Measurements from ENCODE around the gene PTPN11. TPM values are rescaled to one million over a fixed set of nuclear protein-coding genes. Genes with fewer than 3 reads are reported as not detected.
"Not testable (repeated sequence)": the region's sequence is repeated elsewhere in the genome, so short reads cannot be mapped to it uniquely, and the experiment has no call there.

Gene PTPN11
- total RNA-seq, 1 experiment from 2014 or later: 49.9 TPM

DNA sequence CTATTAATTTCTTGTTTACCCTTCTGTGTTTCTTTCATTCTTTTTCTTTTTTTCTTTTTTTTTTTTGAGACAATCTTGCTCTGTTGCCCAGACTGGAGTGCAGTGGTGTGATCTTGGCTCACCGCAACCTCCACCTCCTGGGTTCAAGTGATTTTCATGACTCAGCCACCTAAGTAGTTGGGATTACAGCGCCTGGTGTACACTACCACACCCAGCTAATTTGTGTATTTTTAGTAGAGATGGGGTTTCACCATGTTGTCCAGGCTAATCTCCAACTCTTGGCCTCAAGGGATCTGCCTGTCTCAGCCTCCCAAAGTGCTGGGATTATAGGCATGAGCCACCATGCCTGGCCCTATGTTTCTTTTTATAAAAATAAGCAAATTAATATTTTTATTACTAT lies 29.4 kb downstream of the PTPN11 start:
- DNase-seq (ENCODE audit: low read depth): not testable (repeated sequence)

DNA sequence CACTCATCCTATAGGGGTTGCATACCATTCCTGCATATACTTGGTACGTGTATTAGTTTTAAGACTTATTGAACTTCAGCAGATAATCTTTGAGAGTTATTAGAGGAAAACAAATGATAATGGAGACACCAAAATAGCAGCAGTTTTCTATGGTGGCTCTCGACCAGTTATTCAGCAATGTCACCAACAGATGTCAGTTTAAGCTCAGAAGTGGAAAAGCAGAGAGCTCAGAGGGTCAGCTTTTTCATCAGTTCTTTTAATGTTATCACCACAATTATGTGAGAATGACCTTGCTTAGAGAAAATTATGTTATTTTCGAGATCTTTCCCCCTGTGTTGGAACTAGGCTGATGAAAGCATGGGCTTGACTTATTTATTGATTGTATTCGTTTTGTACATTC lies 32.0 kb downstream of the PTPN11 start:
- no peak for DNase-seq (ENCODE audit: low read depth)

DNA sequence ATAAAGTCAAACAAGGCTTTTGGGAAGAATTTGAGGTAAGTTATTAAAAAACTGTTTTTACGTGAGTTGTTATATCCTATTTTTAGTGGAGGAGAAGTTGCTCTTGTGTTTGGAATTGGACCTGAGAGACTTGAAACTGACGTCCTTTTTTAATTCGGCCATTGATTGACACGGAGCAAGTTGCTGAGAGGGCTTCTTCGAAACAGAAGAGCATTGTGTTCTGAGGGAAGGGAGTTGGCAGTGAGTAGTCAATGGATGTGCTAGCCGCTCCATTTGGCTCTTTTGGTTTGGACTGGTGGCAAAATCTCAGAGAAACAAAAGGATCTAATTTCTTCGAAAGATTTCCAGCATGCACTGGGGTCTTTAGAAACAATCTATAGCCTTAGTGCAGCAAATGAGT lies 37.3 kb downstream of the PTPN11 start:
- no peak for DNase-seq (ENCODE audit: low read depth)

DNA sequence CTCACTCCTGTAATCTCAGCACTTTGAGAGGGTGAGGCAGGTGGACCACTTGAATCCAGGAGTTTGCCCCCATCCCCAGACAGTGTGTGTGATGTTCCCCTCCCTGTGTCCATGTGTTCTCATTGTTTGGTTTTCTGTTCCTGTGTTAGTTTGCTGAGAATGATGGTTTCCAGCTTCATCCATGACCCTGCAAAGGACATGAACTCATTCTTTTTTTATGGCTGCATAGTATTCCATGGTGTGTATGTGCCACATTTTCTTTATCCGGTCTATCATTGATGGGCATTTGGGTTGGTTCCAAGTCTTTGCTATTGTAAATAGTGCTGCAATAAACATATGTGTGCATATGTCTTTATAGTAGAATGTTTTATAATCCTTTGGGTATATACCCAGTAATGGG lies 38.4 kb downstream of the PTPN11 start:
- DNase-seq (ENCODE audit: low read depth): not testable (repeated sequence)

DNA sequence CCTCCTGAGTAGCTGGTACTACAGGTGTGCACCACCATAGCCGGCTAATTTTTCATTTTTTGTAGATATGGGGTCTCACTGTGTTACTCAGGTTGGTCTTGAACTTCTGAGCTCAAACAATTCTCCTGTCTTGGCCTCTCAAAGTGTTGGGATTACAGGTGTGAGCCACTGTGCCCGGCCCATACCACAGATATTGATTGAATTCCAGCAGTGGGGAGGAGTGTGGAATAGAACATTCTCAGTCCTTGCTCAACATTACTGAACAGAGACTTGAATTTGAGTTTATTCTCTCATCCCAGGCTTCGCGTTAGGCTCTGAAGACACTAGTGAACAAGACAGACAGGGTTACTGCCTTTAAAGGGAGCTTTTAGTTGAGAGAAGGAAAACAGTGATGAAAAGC lies 39.6 kb downstream of the PTPN11 start:
- DNase-seq (ENCODE audit: low read depth): no peak

DNA sequence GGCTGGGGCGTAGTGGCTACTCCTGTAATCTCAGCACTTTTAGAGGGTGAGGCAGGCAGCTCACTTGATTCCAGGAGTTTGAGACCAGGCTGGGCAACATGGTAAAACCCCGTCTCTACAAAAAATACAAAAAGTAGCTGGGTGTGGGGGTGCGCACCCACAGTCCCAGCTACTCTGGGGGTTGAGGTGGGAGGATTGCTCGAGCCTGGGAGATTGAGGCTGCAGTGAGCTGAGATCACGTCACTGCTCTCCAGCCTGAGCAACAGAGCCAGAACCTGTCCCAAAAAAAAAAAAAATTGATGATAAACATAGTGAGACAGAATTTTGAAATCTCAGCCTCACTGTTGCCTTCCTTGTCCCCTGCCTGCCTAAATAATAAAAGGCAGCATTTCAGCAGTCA lies 40.0 kb downstream of the PTPN11 start:
- DNase-seq (ENCODE audit: low read depth): no peak

DNA sequence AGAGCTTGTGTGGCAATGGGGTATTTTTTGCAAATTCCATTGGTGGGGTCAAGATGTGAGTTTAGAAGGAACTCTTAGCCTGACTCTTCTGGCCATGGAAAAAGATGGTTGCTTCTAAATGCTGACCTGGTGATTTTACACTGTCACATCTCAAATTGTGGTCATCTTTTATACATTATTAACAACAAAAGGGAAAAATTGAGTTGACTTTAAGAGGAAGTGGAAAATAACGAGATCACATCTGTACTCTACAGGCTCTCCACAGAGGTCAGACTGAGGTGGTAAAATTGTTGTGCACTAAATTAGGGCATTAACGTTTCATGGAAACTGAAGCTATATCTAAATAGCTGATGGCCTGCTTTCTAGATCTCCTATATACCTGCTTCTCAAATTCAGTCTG lies 44.7 kb downstream of the PTPN11 start:
- DNase-seq (ENCODE audit: low read depth): no peak

DNA sequence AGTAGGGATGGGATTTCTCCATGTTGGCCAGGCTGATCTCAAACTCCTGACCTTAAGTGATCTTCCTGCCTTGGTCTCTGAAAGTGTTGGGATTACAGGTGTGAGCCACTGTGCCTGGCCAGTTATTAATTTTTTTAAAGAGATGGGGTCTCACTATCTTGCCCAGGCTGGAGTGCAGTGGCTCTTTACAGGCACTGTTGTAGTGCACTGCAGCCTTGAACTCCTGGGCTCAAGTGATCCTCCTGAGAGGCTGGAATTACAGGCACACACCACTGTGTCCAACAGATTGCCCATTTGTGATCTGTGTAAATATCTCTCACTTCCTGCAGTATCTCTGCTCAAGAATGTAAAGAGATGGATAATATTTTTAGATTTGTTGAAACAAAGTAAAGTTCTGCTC lies 45.9 kb downstream of the PTPN11 start:
- DNase-seq (ENCODE audit: low read depth): no peak

DNA sequence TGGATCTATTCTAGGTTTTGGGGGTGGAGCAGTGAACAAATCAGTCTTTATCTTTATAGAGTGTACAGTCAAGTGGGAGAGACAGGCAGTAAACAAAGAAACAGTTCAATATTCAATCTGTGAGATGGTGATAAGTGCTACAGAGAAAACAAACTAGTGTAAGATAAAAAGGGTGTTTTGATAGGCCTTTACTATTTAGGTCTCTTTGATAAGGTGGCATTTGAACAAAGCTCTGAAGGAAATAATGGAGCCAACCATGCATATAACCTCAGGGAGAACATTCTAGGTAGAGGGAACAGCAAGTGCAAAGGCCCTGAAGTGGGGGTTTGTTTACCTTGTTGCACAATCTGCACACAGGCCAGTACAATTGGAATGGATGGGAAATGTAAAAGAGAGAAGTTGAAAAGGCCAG lies 47.3 kb downstream of the PTPN11 start:
- DNase-seq (ENCODE audit: low read depth): no peak

DNA sequence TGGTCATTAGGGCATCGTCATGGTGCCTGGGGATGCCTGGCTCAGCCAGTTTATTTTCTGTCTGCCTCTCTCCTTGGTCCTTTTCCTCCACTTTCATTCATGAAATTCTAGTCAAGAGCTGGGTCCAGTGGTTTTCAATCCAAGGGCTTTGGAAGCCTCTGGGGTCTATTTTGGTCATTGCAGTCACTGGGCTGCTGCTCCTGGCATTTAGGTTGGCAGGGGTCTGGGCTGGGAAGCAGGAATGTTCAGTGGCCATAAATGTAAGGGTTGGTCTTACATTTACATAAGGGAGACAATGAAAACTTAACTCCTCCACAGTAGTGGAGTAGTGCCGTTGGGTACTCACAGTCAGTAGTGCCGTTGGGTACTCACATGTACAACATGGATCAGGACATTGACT lies 48.1 kb downstream of the PTPN11 start:
- no peak for DNase-seq (ENCODE audit: low read depth)

DNA sequence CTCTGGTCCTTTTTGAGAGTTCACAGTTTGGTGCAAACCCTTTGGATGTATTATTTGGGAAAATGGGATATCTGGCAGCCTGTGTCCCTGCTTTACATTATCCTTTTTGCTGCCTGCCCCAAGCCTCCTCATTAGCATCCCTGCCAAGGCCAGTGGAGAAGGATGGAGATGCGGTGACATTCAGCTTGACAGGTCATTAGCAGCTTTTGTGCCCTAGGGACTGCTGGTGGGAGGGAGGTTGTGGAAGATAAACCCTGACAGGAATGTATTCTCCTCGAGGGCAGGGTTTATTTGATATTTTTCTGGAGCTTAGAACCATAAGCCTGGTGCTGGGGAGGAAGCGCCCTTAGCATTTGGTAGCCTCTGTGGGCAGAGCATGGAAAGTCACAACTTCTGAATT lies 49.3 kb downstream of the PTPN11 start:
- no peak for DNase-seq (ENCODE audit: low read depth)

DNA sequence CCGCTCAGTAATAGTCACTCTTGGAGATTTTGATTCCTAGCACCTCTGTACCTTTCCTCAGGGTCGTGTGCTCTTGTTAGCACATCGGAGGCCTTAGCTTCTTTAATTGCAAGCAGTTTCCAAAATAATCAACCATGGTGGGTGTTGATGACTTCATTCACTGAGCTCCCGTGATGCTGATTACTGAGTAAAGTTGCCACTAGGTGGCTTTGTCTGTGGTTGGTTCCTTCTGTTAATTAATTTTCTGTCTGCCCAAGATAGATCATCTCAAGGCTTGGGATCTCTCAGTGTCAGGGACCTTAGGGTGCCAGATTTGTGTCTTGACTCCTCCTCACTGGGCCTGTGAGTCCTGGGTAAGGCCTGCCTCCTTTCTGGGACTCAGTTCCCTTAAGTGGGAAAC lies 54.3 kb downstream of the PTPN11 start:
- no peak for DNase-seq (ENCODE audit: low read depth)

DNA sequence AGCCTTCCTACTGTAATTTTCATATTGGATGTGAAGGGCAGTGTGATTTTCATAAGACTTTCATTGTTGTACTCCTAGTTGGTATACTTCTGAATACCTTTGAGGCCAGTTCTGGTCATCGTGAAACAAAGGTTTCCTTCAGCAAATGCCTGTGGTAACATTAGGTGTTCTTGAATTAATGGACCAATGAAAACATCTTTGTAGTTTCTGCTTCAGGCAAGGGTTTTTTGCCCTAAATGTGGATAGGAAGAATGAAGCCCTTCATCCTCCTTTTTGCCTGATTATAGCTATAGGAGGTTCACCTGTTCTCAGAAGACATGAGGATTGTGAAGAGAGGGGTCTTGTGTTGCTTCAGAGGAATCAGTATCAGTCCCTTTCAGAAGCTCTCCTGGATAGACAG lies 60.7 kb downstream of the PTPN11 start:
- DNase-seq (ENCODE audit: low read depth): no peak

DNA sequence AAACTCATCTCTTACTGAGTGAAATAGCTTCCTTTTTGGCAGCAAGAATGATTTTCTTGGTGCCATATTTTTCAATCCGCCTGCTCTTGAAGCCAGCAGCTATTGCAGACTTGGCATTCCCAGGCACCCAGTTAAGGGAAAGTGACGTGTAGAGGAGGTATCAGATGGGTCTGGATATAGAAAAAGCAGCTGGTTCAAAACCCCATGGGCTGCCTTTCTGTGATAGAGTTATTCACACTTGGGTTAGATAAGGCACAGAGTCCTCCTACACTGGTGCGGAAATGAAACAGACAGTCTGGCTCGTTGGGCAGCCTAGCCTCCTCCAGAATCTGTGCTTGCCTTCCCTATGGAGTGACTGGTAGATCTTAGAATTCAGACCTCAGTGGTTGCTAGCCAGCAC lies 62.2 kb downstream of the PTPN11 start:
- DNase-seq (ENCODE audit: low read depth): no peak

DNA sequence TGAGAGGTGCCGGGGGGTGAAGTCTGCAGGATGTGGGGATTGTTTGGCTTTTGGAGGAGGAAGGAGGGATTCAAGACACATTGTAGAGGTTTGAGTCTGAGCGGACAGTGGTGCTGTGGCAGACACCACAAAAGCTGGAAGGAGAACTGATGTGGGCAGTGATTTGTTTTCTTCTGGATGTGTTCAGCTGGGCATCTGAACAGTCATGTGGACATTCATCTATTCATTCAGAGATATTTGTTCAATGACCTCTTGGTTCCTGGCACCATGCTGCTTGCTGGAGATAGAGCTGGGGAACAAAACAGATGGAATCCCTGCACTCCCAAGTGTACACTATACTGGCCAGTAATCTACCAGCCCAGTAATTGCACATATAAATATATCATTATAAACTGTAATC lies 64.0 kb downstream of the PTPN11 start:
- no peak for DNase-seq (ENCODE audit: low read depth)

DNA sequence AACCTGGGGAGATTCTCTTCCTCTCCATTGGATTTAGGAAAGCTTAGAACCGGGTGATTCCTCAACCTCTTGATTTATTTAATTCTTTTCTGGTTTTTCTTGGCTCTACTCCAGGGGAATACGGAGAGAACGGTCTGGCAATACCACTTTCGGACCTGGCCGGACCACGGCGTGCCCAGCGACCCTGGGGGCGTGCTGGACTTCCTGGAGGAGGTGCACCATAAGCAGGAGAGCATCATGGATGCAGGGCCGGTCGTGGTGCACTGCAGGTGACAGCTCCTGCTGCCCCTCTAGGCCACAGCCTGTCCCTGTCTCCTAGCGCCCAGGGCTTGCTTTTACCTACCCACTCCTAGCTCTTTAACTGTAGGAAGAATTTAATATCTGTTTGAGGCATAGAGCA lies 67.6 kb downstream of the PTPN11 start:
- no peak for DNase-seq (ENCODE audit: low read depth)

DNA sequence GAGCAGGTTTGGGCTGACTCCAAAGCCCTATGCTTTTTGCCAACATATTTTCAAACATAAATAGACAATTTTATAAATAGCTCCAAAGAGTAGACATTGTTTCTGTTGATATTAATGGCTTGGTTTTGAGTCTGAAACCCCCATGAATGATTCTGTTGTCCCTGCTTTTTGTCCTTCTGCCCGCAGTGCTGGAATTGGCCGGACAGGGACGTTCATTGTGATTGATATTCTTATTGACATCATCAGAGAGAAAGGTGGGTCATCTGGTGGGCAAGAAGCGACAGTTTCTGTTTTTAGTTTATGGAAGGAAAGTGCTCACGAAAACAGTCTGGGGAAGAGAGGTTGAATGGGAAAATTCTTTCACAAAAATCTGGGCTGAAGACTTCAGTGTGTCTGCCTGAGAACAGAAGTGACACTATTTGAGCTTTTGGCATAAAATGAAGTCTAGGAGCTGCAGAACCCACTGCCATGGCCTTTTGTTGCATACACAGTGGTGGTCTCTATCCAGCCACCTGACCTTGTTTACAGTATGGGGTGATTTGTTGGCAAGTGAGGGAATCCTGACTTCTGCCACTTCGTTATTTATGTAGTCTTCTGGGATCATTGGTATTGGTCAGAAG lies 69.6 kb downstream of the PTPN11 start:
- no peak for DNase-seq (ENCODE audit: low read depth)

DNA sequence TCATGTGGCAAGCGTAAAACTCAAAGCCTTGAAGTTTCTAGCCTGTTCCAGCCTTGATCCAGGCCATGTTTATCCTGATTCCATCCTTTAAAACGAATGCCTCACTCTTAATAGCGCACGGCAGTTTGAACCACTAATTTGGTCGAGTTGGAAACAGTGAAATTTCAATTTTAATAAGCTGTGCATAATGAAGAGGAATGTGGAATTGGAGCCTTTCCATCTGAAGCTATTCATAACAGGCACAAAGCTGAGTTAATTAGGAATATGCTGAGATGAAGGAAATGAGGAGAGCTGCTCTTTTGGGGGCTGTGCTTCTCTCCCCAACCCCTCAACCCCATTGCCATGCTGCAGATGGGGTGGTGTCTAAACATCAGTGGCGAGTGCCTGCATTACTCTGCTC lies 70.7 kb downstream of the PTPN11 start:
- DNase-seq (ENCODE audit: low read depth): no peak

DNA sequence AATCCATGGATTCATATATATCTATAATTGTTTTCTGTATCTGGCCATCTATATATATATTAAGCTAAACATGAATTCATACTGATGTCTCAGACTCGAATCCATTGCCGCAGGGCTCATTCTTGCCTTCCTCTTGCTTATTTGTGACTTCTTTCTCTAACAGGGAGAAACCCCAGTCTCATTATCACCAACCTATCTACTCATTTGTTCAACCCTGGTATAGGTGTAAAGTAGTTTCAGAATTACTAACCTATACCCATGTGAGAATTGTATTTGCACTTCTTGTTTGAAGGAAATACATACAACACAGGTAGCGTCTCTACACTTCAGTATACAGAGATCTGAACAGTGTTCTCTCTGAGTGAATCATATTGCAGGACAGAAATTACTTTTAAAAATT lies 77.7 kb downstream of the PTPN11 start:
- no peak for DNase-seq (ENCODE audit: low read depth)

DNA sequence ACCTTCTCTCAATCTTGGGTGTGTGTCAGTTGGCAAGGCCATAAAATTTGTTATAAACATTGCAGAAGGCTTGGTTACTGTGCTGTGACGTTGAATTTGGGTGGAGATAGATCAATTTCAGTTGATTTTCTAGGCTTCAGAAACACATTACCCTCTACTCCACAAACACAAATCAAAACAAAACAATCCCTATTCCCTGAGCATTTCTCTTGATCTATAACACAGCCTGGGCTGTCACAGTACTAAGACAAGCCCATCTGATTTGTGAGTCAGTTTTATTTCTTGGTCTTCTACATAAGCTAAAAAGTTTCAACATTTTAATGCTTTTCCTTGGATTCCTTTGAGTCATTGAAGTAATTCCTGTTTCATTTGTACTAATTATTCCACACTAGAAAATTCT lies 79.8 kb downstream of the PTPN11 start:
- no peak for DNase-seq (ENCODE audit: low read depth)

DNA sequence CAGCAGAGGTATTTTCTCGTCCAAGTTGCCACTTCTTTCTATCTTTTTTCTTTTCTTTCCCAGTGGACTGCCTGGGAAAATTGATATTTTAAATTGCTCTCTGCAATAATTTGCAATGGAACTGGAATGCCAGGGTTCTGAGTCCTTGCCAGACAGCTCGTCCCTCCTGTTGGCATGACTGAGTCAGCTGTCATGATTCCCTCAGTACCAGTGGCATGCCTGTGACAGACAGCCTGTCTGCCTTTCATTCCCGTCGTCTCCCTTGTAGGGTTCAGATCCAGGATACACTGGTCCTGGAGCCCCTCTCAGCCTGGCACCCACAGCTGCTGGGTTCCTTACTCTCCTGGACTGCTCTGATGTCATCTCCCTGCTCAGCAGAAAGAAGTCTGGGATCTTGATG lies 84.8 kb downstream of the PTPN11 start:
- DNase-seq (ENCODE audit: low read depth): no peak

DNA sequence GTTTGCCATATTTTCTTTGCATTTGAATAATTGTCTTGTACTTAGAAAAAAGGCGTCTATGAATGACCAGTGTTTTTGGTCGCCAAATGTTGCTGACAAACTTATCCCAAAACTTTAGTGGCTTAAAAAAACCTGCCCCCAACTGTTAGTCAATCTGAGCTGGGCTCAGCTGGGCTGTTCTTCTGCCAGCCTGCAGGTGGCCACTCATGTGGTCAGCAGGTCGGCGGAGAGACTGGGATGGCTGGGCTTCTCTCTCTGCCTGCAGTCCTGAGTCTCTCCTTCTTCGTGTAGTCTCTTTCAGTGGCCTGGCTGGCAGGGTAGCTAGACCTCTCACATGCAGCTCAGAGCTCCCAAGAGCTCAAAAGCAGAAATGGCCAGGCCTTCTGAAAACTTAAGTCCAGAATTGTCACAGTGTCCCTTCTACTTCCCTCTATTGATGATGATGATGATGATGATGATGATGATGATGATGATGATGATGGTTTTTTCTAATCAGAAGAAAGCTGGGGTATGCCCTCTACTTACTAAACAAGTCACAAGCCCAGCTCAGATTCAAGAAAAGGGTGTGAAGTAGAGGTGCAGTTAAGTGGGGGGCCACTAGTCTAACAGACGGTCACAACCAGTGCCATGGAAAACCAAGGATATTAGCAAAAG lies 87.9 kb downstream of the PTPN11 start:
- no peak for DNase-seq (ENCODE audit: low read depth)

DNA sequence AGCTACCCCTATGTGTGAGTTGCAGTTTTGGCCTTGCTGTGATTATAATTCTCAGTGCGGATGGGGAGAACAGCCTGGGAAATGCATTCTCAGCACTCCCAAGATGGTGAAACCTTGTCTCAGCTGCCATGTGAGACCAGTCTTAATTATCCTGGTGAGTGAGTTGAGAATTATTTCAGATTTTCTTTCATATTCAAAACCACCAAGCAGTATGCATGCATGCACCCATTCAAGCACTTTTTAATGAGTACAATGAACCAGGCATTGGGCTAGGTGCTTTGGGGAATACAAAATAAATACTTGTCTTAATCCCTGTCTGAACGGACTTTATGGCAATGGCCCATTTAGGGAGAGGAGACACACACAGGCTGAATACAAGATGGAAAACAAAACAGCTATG lies 94.7 kb downstream of the PTPN11 start:
- no peak for DNase-seq (ENCODE audit: low read depth)

DNA sequence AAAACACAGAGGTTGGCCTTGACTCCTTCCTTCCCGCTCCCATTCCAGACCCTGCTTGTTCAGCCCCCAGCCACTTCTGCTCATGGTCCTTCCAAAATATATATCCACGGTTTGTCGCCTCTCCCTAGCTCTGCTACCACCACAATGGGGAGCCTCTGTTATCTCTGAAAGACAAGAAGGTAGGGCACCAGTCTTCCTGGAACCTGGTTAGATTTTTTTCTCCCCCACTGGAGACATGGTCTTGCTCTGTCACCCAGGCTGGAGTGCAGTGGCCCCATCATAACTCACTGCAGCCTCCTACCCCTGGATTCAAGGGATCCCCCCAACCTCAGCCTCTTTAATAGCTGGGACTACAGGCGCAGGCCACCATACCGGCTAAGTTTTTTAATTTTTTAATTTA lies 95.7 kb downstream of the PTPN11 start:
- DNase-seq (ENCODE audit: low read depth): no peak
